ENCODE data around the gene GNB1. TPM values are rescaled to one million over a fixed set of nuclear protein-coding genes. Genes with fewer than 3 reads are reported as not detected.
"Not testable (repeated sequence)": the region's sequence is repeated elsewhere in the genome, so short reads cannot be mapped to it uniquely, and the experiment has no call there.

The GNB1 gene
- total and polyA plus RNA-seq, 2 of the 4 experiments (the other 2 are of a cell fraction) = 73.5 to 371 TPM

DNA sequence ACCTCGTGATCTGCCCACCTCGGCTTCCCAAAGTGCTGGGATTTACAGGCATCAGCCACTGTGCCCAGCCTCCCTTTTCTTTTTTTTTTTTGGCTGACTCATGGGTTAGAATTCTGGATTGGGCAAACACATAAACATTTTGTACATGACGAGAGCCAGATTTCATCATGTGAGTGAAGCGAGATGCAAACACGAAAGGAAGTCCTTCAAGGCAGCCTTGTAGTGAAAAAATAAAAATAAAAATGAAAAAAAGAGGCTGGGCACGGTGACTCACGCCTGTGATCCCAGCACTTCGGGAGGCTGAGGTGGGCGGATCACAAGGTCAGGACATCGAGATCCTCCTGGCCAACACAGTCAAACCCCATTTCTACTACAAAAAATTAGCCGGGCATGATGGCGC is 149.9 kb downstream of the GNB1 start:
- not testable (repeated sequence) for H2BK20ac ChIP-seq (ENCODE audit: low read depth, low read length)

DNA sequence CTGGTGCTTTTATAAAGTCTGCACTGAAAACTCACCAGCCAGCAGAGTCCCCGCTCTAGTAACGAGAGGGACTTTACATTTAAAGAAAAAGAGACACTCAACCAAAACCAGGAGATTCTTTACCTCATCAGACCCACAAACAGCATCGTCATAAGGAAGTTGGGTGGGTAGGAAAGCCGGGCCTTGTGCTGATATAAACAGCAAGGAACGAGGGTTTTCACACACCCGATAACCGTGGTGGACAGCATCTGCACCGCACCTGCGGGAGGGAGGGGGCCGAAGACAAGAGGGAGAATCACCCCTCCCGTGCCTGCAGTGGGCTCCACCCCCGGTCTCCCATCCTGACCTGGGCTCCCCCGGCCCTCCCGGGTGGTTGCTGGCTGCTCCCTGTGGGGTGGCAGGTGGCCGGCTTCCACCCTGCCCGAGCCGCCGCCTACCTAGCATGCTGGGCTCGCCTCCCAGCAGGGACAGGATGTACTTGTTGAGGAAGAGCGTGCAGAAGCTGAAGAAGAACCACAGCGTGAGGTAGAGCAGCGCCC is 152.0 kb downstream of the GNB1 start:
- H2AK5ac ChIP-seq (ENCODE audit: low read depth, low read length); ATAC-seq (ENCODE audit: low read depth); intact Hi-C loops (cut with micrococcal nuclease); H2BK20ac ChIP-seq (ENCODE audit: low read depth, low read length); H3K4me3 ChIP-seq (ENCODE audit: insufficient read depth, low read depth, low read length); H2AFZ ChIP-seq (replicated peaks; ENCODE audit: low read length, poor library complexity); H3K4me2 ChIP-seq (ENCODE audit: low read depth, low read length); DNase-seq; H3K14ac ChIP-seq (replicated peaks; ENCODE audit: low read depth, low read length); H2BK5ac ChIP-seq (ENCODE audit: low read depth, low read length, poor library complexity, severe bottlenecking); H4K5ac ChIP-seq (ENCODE audit: low read depth, low read length); H2BK15ac ChIP-seq (ENCODE audit: low read depth, low read length); H3K79me1 ChIP-seq (ENCODE audit: low read depth in 1 of 2, low read length in 2 of 2); H4K8ac ChIP-seq (ENCODE audit: low read depth in 2 of 2, low read length in 2 of 2); dilution Hi-C loops (cut with HindIII; ENCODE audit: low sequenced_read_pairs, unreplicated experiment); H3K9me3 ChIP-seq (ENCODE audit: control insufficient read depth, insufficient read depth, low read length); CTCF ChIA-PET; H2BK120ac ChIP-seq (ENCODE audit: low read depth, low read length); H3K9me1 ChIP-seq (ENCODE audit: insufficient read depth, low read length); H3K56ac ChIP-seq (ENCODE audit: extremely low read depth, insufficient read depth, low read length); BruUV-seq (replicated peaks); POLR2A ChIA-PET (ENCODE audit: unreplicated experiment); H3K4ac ChIP-seq (ENCODE audit: low read depth, low read length); H4K20me1 ChIP-seq (ENCODE audit: insufficient read depth, low read length); H3K23ac ChIP-seq (ENCODE audit: low read depth, low read length); H3K9ac ChIP-seq (ENCODE audit: low read depth, low read length); H2AK9ac ChIP-seq (replicated peaks; ENCODE audit: low read depth, low read length, poor library complexity); H3K27me3 ChIP-seq (ENCODE audit: control insufficient read depth, insufficient read depth, low read length); in situ Hi-C loops (cut with MboI; ENCODE audit: low sequenced_read_pairs); H4K91ac ChIP-seq (ENCODE audit: insufficient read depth, low read depth, low read length); H3K18ac ChIP-seq (ENCODE audit: low read depth, low read length); H3K27ac ChIP-seq (ENCODE audit: insufficient read depth, low read length); H3K4me1 ChIP-seq (ENCODE audit: control insufficient read depth, insufficient read depth, low read length): not testable (repeated sequence)
- peaks cover 12% of the 10 kb centered on the region; the same call in 1 of the 2 replicates for H3K36me3 ChIP-seq (ENCODE audit: control insufficient read depth, insufficient read depth, low read length)
- WGBS, 2 experiments (ENCODE audit: extremely low coverage in 2 of 2, insufficient read length in 1 of 2) = no CpG with 5 or more reads among the region's 22 CpGs

More for the DNA sequence above, 149.9 kb downstream of the GNB1 start:
- H2AFZ ChIP-seq (replicated peaks; ENCODE audit: low read length, poor library complexity); H4K20me1 ChIP-seq (ENCODE audit: insufficient read depth, low read length); H2AK9ac ChIP-seq (replicated peaks; ENCODE audit: low read depth, low read length, poor library complexity); dilution Hi-C loops (cut with HindIII; ENCODE audit: low sequenced_read_pairs, unreplicated experiment); H3K9me3 ChIP-seq (ENCODE audit: control insufficient read depth, insufficient read depth, low read length); H3K18ac ChIP-seq (ENCODE audit: low read depth, low read length); H3K27me3 ChIP-seq (ENCODE audit: control insufficient read depth, insufficient read depth, low read length); H3K4me3 ChIP-seq (ENCODE audit: insufficient read depth, low read depth, low read length); CTCF ChIA-PET; H2AK5ac ChIP-seq (ENCODE audit: low read depth, low read length); H2BK15ac ChIP-seq (ENCODE audit: low read depth, low read length); intact Hi-C loops (cut with micrococcal nuclease); H3K4me2 ChIP-seq (ENCODE audit: low read depth, low read length); H3K4me1 ChIP-seq (ENCODE audit: control insufficient read depth, insufficient read depth, low read length); H3K14ac ChIP-seq (replicated peaks; ENCODE audit: low read depth, low read length); H3K9ac ChIP-seq (ENCODE audit: low read depth, low read length); H4K91ac ChIP-seq (ENCODE audit: insufficient read depth, low read depth, low read length); POLR2A ChIA-PET (ENCODE audit: unreplicated experiment); H3K79me1 ChIP-seq (ENCODE audit: low read depth in 1 of 2, low read length in 2 of 2); BruUV-seq (replicated peaks); H3K23ac ChIP-seq (ENCODE audit: low read depth, low read length); H3K56ac ChIP-seq (ENCODE audit: extremely low read depth, insufficient read depth, low read length); H2BK120ac ChIP-seq (ENCODE audit: low read depth, low read length); H3K4ac ChIP-seq (ENCODE audit: low read depth, low read length); H4K8ac ChIP-seq (ENCODE audit: low read depth in 2 of 2, low read length in 2 of 2); H3K9me1 ChIP-seq (ENCODE audit: insufficient read depth, low read length); H4K5ac ChIP-seq (ENCODE audit: low read depth, low read length); H3K36me3 ChIP-seq (ENCODE audit: control insufficient read depth, insufficient read depth, low read length): not testable (repeated sequence)
- peak; percentile 59 for ATAC-seq (ENCODE audit: low read depth)
- in situ Hi-C loops (cut with MboI; ENCODE audit: low sequenced_read_pairs) = loop anchor here (5.0 kb wide), 1 partner anchor 54 kb away; no protein-coding TSS in a partner anchor
- TF ChIP-seq CEBPB (IDR thresholded peaks at IDR 0.05; ENCODE audit: low read depth, low read length) = peak; percentile 92
- TF ChIP-seq NFE2L2 (IDR thresholded peaks at IDR 0.05; ENCODE audit: low read depth, low read length) = peak; percentile 20; the same call in 1 of the 2 replicates
- TF ChIP-seq FOS (IDR thresholded peaks at IDR 0.05; ENCODE audit: low read depth, low read length) = peak; percentile 61; the same call in 1 of the 2 replicates
- peak overlapping the region; percentile 39 for H2BK5ac ChIP-seq (ENCODE audit: low read depth, low read length, poor library complexity, severe bottlenecking)
- peak overlapping the region; percentile 71; the same call in 1 of the 2 replicates for H3K27ac ChIP-seq (ENCODE audit: insufficient read depth, low read length)
- peak; percentile 94 for DNase-seq
- WGBS, 2 experiments (ENCODE audit: extremely low coverage in 2 of 2, insufficient read length in 1 of 2) = no CpG with 5 or more reads among the region's 12 CpGs

All from IMR-90 (cell line).